Heart left ventricle (tissue), 13 donors: ENCODE measurements around the gene RAET1E.

Experiments
- CTCF ChIP-seq, 12 donors: fragments of 200-600 bp; sonication (generic) in 4 of 12; IDR thresholded peaks; one replicate each; pipeline versions ENCODE4 v1.5.0 to v1.8.0; 2018 to 2022; ENCODE audit warnings: antibody characterized with exemption in 12 of 12, mild to moderate bottlenecking in 5 of 12
- POLR2A ChIP-seq, 2 donors: fragments of 450-650 bp; IDR thresholded peaks; one replicate each; pipeline ENCODE4 v1.6.1; 2017; ENCODE audit warnings: antibody characterized with exemption in 2 of 2, mild to moderate bottlenecking in 2 of 2, moderate library complexity in 2 of 2
- donor health status: ischemic (EF 13 %, LVEDD 7.1; RV severe dilation, severe dysfunction).
- donor health status: DM: no; HTN: yes; CAD: no.
- donor health status: DM: no; HTN: no; CAD: no.
- donor health status: ischemic (EF 25% LVEDD 6.9; RV normal size, moderate dysfunction).
- donor health status: ischemic (EF 25% LVEDD 5.7; RV mildly dilated, moderate dysfunction).
- donor health status: ischemic (EF 35%, LVEDD 5.7; RV mildly dilated, moderate dysfunction).
- donor health status: nonischemic (EF 11% LVEDD 7.7; RV severe dilation, severe dysfunction).
- donor health status: DM: yes; HTN: yes; CAD: no.
- donor health status: PGD.
- donor health status: ischemic (EF 29% LVEDD 5.4; RV normal size, mild dysfunction).
- donor health status: nonischemic (EF 23%, LVEDD 6.1; RV moderate dilation, normal function).

GRCh38 chr6:149852180-149852579, 45.7 kb downstream of the RAET1E start:
- no peak for TF ChIP-seq CTCF (IDR thresholded peaks at IDR 0.05)
- no peak for TF ChIP-seq POLR2A (IDR thresholded peaks at IDR 0.05)
